H1 (cell line): ENCODE measurements around the gene AGBL1. TPM values are rescaled to one million over a fixed set of nuclear protein-coding genes. Genes with fewer than 3 reads are reported as not detected.

Source experiments
- CTCF ChIA-PET: fragments of 300-600 bp; sonication (Branson Sonifier 250); formaldehyde crosslinking; loops from one replicate; lab custom pipeline; 2021; ENCODE audit not compliant: partially characterized antibody; lab: Charles Lee
- POLR2A ChIA-PET: fragments of 300-600 bp; sonication (Branson Sonifier 250); formaldehyde crosslinking; loops from one replicate; lab custom pipeline; 2021; ENCODE audit warnings: inconsistent platforms; ENCODE audit not compliant: partially characterized antibody; lab: Charles Lee
- DNase-seq, 2 experiments: peaks; one replicate each; pipeline versions ENCODE4 v3.0.0 to v3.0.0-alpha.2; 2010 to 2022; ENCODE audit warnings: low spot score in 2 of 2, low read depth in 1 of 2, mixed read lengths in 1 of 2
- FAIRE-seq: peaks from 2 replicates; lab custom pipeline; 2011; peaks lifted over from hg19 to GRCh38; lab: Jason Lieb, UNC
- H2AFZ ChIP-seq: 2 replicates; pipeline ENCODE4 v1.8.1; 2012; ENCODE audit warnings: low read length, inconsistent platforms
- H2AK5ac ChIP-seq: 2 replicates; pipeline ENCODE4 v1.6.1; 2013; ENCODE audit warnings: low read depth, low read length
- H2BK120ac ChIP-seq: replicated peaks from 2 replicates; pipeline ENCODE3; 2013; ENCODE audit warnings: low read depth, low read length, inconsistent platforms
- H2BK12ac ChIP-seq: 2 replicates; pipeline ENCODE4 v1.6.1; 2013; ENCODE audit warnings: low read depth, low read length
- H2BK15ac ChIP-seq: 2 replicates; pipeline ENCODE4 v1.6.1; 2013; ENCODE audit warnings: low read length
- H2BK20ac ChIP-seq: 2 replicates; pipeline ENCODE4 v1.6.1; 2013; ENCODE audit warnings: low read length
- H2BK5ac ChIP-seq: 2 replicates; pipeline ENCODE4 v1.6.1; 2013; ENCODE audit warnings: low read depth, low read length
- H3K14ac ChIP-seq: 2 replicates; pipeline ENCODE4 v1.6.1; 2013; ENCODE audit warnings: inconsistent platforms; ENCODE audit not compliant: insufficient read length
- H3K18ac ChIP-seq: 2 replicates; pipeline ENCODE4 v1.6.1; 2013; ENCODE audit warnings: low read length; ENCODE audit errors: extremely low read depth
- H3K23ac ChIP-seq: 2 replicates; pipeline ENCODE4 v1.6.1; 2013; ENCODE audit warnings: inconsistent platforms; ENCODE audit not compliant: insufficient read length
- H3K23me2 ChIP-seq: 2 replicates; pipeline ENCODE4 v1.6.1; 2013; ENCODE audit warnings: low read depth, low read length
- H3K27ac ChIP-seq: 2 replicates; pipeline ENCODE4 v1.6.1; 2011; ENCODE audit warnings: low read depth, low read length, inconsistent platforms
- H3K27me3 ChIP-seq, 4 experiments: replicated peaks in 1 of 4; 1 replicate in 1 of 4; 2 replicates in 3 of 4; pipeline versions ENCODE4 v1.6.1 to v1.8.1; 2011 to 2013; ENCODE audit warnings: low read length in 3 of 4, mild to moderate bottlenecking in 3 of 4, inconsistent platforms in 2 of 4, mixed read lengths in 2 of 4, moderate library complexity in 1 of 4; ENCODE audit not compliant: control insufficient read depth in 3 of 4, insufficient read depth in 3 of 4; ENCODE audit errors: extremely low read depth in 1 of 4
- H3K36me3 ChIP-seq, 4 experiments: 2 replicates each; pipeline versions ENCODE4 v1.6.1 to v1.8.1; 2011 to 2013; ENCODE audit warnings: mild to moderate bottlenecking in 4 of 4, low read length in 3 of 4, moderate library complexity in 2 of 4, control low read depth in 1 of 4, inconsistent platforms in 1 of 4; ENCODE audit not compliant: insufficient read depth in 4 of 4, control insufficient read depth in 2 of 4
- H3K4ac ChIP-seq: replicated peaks from 2 replicates; pipeline ENCODE3; 2013; ENCODE audit warnings: low read length, low read depth, mixed read lengths, inconsistent platforms; ENCODE audit not compliant: insufficient read length
- H3K4me1 ChIP-seq, 4 experiments: replicated peaks in 1 of 4; 1 replicate in 1 of 4; 2 replicates in 3 of 4; pipeline versions ENCODE4 v1.6.1 to v1.8.1; 2011 to 2013; ENCODE audit warnings: low read length in 3 of 4, inconsistent platforms in 2 of 4, mixed read lengths in 1 of 4; ENCODE audit not compliant: insufficient read depth in 4 of 4, control insufficient read depth in 3 of 4
- H3K4me2 ChIP-seq, 2 experiments: 2 replicates each; pipeline versions ENCODE4 v1.6.1 to v1.8.1; 2011 to 2013; ENCODE audit warnings: low read depth in 2 of 2, low read length in 2 of 2, control low read depth in 1 of 2, inconsistent platforms in 1 of 2, mild to moderate bottlenecking in 1 of 2; ENCODE audit not compliant: insufficient read depth in 1 of 2
- H3K4me3 ChIP-seq, 4 experiments: fragments of 200-600, 300-600 bp in 1 of 4; sonication (generic), shearing (Covaris generic), sonication (Bioruptor Twin) in 1 of 4; 2 replicates each; pipeline versions ENCODE4 v1.5.1 to v1.8.1; 2011 to 2016; ENCODE audit warnings: low read length in 4 of 4, low read depth in 3 of 4, control low read depth in 2 of 4, inconsistent platforms in 2 of 4, mild to moderate bottlenecking in 2 of 4, mixed read lengths in 1 of 4, moderate library complexity in 1 of 4; ENCODE audit not compliant: insufficient read depth in 2 of 4; ENCODE audit errors: extremely low read depth in 1 of 4
- H3K56ac ChIP-seq: replicated peaks from 2 replicates; pipeline ENCODE3; 2013; ENCODE audit warnings: low read depth, mild to moderate bottlenecking, mixed read lengths, low read length, inconsistent platforms; ENCODE audit not compliant: insufficient read length
- H3K79me1 ChIP-seq: 2 replicates; pipeline ENCODE4 v1.6.1; 2013; ENCODE audit warnings: low read depth, low read length, control low read depth
- H3K79me2 ChIP-seq, 2 experiments: 2 replicates each; pipeline versions ENCODE4 v1.6.1 to v1.8.1; 2012 to 2013; ENCODE audit warnings: low read length in 2 of 2, mild to moderate bottlenecking in 2 of 2, inconsistent platforms in 1 of 2; ENCODE audit not compliant: insufficient read depth in 2 of 2, control insufficient read depth in 1 of 2
- H3K9ac ChIP-seq, 4 experiments: replicated peaks in 1 of 4; 1 replicate in 1 of 4; 2 replicates in 3 of 4; pipeline versions ENCODE4 v1.6.1 to v1.8.1; 2011 to 2013; ENCODE audit warnings: low read depth in 3 of 4, low read length in 3 of 4, control low read depth in 2 of 4, mild to moderate bottlenecking in 2 of 4, moderate library complexity in 2 of 4, inconsistent platforms in 1 of 4; ENCODE audit errors: extremely low read depth in 1 of 4
- H3K9me3 ChIP-seq, 2 experiments: 2 replicates each; pipeline versions ENCODE4 v1.6.1 to v1.8.1; 2012 to 2013; ENCODE audit warnings: mild to moderate bottlenecking in 2 of 2, moderate library complexity in 2 of 2, control low read depth in 1 of 2, inconsistent platforms in 1 of 2, low read depth in 1 of 2, low read length in 1 of 2, mixed read lengths in 1 of 2; ENCODE audit not compliant: insufficient read depth in 2 of 2
- H4K20me1 ChIP-seq, 2 experiments: replicated peaks in 1 of 2; 2 replicates each; pipeline versions ENCODE3 to v1.8.1; 2011 to 2013; ENCODE audit warnings: inconsistent platforms in 2 of 2, low read length in 2 of 2, mild to moderate bottlenecking in 1 of 2; ENCODE audit not compliant: insufficient read depth in 2 of 2, control insufficient read depth in 1 of 2
- H4K5ac ChIP-seq: 2 replicates; pipeline ENCODE4 v1.6.1; 2013; ENCODE audit warnings: low read length, low read depth, mixed read lengths, inconsistent platforms; ENCODE audit not compliant: insufficient read length
- H4K8ac ChIP-seq: 2 replicates; pipeline ENCODE4 v1.8.0; 2013; ENCODE audit warnings: mild to moderate bottlenecking, moderate library complexity, low read length, inconsistent platforms; ENCODE audit not compliant: insufficient read depth; ENCODE audit errors: extremely low read depth
- H4K91ac ChIP-seq: replicated peaks from 2 replicates; pipeline ENCODE3; 2013; ENCODE audit warnings: low read length, mixed read lengths, inconsistent platforms; ENCODE audit not compliant: insufficient read length
- POU5F1 ChIP-seq: IDR thresholded peaks from 2 replicates; pipeline ENCODE4 v1.6.1; 2011; ENCODE audit warnings: low read depth, mild to moderate bottlenecking, low read length, moderate library complexity
- RFX5 ChIP-seq: IDR thresholded peaks from 2 replicates; pipeline ENCODE4 v1.6.1; 2011; ENCODE audit warnings: low read depth, low read length, improper control_type of control experiment, borderline replicate concordance
- WGBS, 2 experiments: shearing (Covaris generic) in 1 of 2; methylation state at CpG; one replicate each; pipeline versions ENCODE4 v1.1.6 to v1.1.7; 2013 to 2015; ENCODE audit warnings: low lambda C conversion rate in 2 of 2, mixed read lengths in 2 of 2, inconsistent platforms in 1 of 2, low coverage in 1 of 2, missing lambda C conversion rate in 1 of 2; ENCODE audit not compliant: insufficient replicate concordance in 2 of 2, insufficient coverage in 1 of 2, insufficient read length in 1 of 2; ENCODE audit errors: extremely low coverage in 1 of 2, missing lambda C conversion rate in 1 of 2; 5-methylcytosine and 5-hydroxymethylcytosine counted together
- polyA plus RNA-seq, 7 experiments: library from polyadenylated mRNA; depleted of rRNA in 3 of 7; stranded (reverse) in 5 of 7; unstranded in 2 of 7; fragments of >200 nt in 5 of 7; fragments of 200-250 nt in 2 of 7; gene quantifications; 1 replicate in 5 of 7; 2 replicates in 1 of 7; 4 replicates in 1 of 7; pipeline versions ENCODE4 v1.2.1 to v1.2.3, GENCODE V29; 2011 to 2013; ENCODE audit warnings: missing spikeins in 2 of 7, mixed read lengths in 2 of 7
- total RNA-seq: library from RNA; stranded (reverse); fragmentation: NEBNext Ultra II Directional; extraction: Animal tissue kit (Norgen Biotek cat#: 25700); gene quantifications from 2 replicates; pipeline ENCODE4 v1.2.1, GENCODE V29; 2021

Gene AGBL1
- total and polyA plus RNA-seq, 2 of the 8 experiments (the other 6 are each of a cell fraction or from before 2014, with no cell fraction given), result not detected

- 100% methylated on average over 3 of the region's 3 CpGs; no CpG with 5 or more reads in 1 of the 2 experiments for WGBS, 2 experiments
- Histone ChIP-seq H3K56ac (no peak overlapping the region), H2BK5ac (no peak overlapping the region), H3K27me3 (no peaks in the 10 kb centered on the region), H3K9me3 (no peaks in the 10 kb centered on the region), H3K18ac (no peak overlapping the region), H2AK5ac (no peak overlapping the region), H4K5ac (no peak overlapping the region), H3K27ac (no peak overlapping the region), H4K20me1 (no peaks in the 10 kb centered on the region), H3K79me1 (no peaks in the 10 kb centered on the region), H3K4me3 (no peak overlapping the region), H2BK120ac (no peak overlapping the region), H3K79me2 (no peaks in the 10 kb centered on the region), H3K4me1 (peaks cover 0 to 3% (median 0%) of the 10 kb centered on the region in 4 experiments; a peak in 1 of 7 replicates), H3K23ac (no peak overlapping the region), H3K23me2 (no peaks in the 10 kb centered on the region), H3K9ac (no peak overlapping the region), H3K36me3 (no peaks in the 10 kb centered on the region), H3K14ac (no peak overlapping the region), H2AFZ (no peak overlapping the region), H4K8ac (no peak overlapping the region), H2BK12ac (no peak overlapping the region), H2BK15ac (no peak overlapping the region), H2BK20ac (no peak overlapping the region)
- CTCF ChIA-PET, result interaction anchor here (1.1 kb wide), 1 partner anchor 14 kb away, joined by 4 read pairs; no protein-coding TSS in a partner anchor
- TF ChIP-seq RFX5 (no peak), POU5F1 (no peak)
- TF ChIP-seq, all 59 proteins: peak for 0
- POLR2A ChIA-PET, result no interaction called here
- FAIRE-seq (no peak), DNase-seq (no peak)
- Histone ChIP-seq H3K4me2 (no peak overlapping the region), H4K91ac (no peak overlapping the region), H3K4ac (no peak overlapping the region)
These were observed 795.4 kb downstream of the AGBL1 start for GRCh38 chr15:86875067-86875466.
